GM18499 (cell line): ENCODE results near the gene KCNJ8.
"Not testable (repeated sequence)": the region's sequence is repeated elsewhere in the genome, so short reads cannot be mapped to it uniquely, and the experiment has no call there.

ENCODE experiments used
- ATAC-seq: cut with Tn5 transposase; IDR thresholded peaks from one replicate; pipeline ENCODE4 v1.9.1; 2021; ENCODE audit warnings: moderate number of reproducible peaks; ENCODE audit not compliant: insufficient read depth, unreplicated experiment

KCNJ8 gene

GRCh38 chr12:21774358-21775132, at the start of gene KCNJ8:
Gene KCNJ8 (minus strand): TSS chr12:21774706. CDS start chr12:21773616, 1,090 bp downstream.
- ATAC-seq, result no peak

GRCh38 chr12:21823581-21823980, 49.1 kb upstream of the KCNJ8 start:
- no peak for ATAC-seq

GRCh38 chr12:21819678-21820077, 45.2 kb upstream of the KCNJ8 start:
- ATAC-seq, result no peak

- no peak for ATAC-seq
These were observed 44.7 kb upstream of the KCNJ8 start for GRCh38 chr12:21819236-21819635.

GRCh38 chr12:21818627-21819026, 44.1 kb upstream of the KCNJ8 start:
- no peak for ATAC-seq

GRCh38 chr12:21815306-21816062, 41.0 kb upstream of the KCNJ8 start:
- no peak for ATAC-seq

- no peak for ATAC-seq
These were observed 40.3 kb upstream of the KCNJ8 start for GRCh38 chr12:21814814-21815213.

- ATAC-seq, result no peak
These were observed 39.8 kb upstream of the KCNJ8 start for GRCh38 chr12:21814327-21814726.

- no peak for ATAC-seq
These were observed 39.2 kb upstream of the KCNJ8 start for GRCh38 chr12:21813751-21814150.

GRCh38 chr12:21813125-21813524, 38.6 kb upstream of the KCNJ8 start:
- no peak for ATAC-seq

GRCh38 chr12:21812340-21812739, 37.8 kb upstream of the KCNJ8 start:
- not testable (repeated sequence) for ATAC-seq

- ATAC-seq, result no peak
These were observed 34.6 kb upstream of the KCNJ8 start for GRCh38 chr12:21809100-21809499.

GRCh38 chr12:21806255-21806654, 31.7 kb upstream of the KCNJ8 start:
- ATAC-seq, result no peak

GRCh38 chr12:21801522-21802288, 27.2 kb upstream of the KCNJ8 start:
- ATAC-seq, result no peak

- ATAC-seq, result no peak
These were observed 25.5 kb upstream of the KCNJ8 start for GRCh38 chr12:21800011-21800410.

- ATAC-seq, result no peak
These were observed 23.0 kb upstream of the KCNJ8 start for GRCh38 chr12:21797539-21797938.

GRCh38 chr12:21795648-21796328, 21.3 kb upstream of the KCNJ8 start:
- ATAC-seq, result no peak

- ATAC-seq, result not testable (repeated sequence)
These were observed 20.5 kb upstream of the KCNJ8 start for GRCh38 chr12:21794807-21795595.

GRCh38 chr12:21789687-21790086, 15.2 kb upstream of the KCNJ8 start:
- not testable (repeated sequence) for ATAC-seq
